Liver (tissue), 3 donors: ENCODE results near the gene ETV6.

Source experiments
- GABPA ChIP-seq, 2 donors: IDR thresholded peaks in 1 of 2; conservative IDR thresholded peaks in 1 of 2; 2 replicates each; pipeline ENCODE4 v1.6.1; 2016; ENCODE audit warnings: antibody characterized with exemption in 2 of 2, mild to moderate bottlenecking in 1 of 2, moderate library complexity in 1 of 2
- JUND ChIP-seq, 2 donors: IDR thresholded peaks; 2 replicates each; pipeline ENCODE4 v1.6.1; 2016; ENCODE audit warnings: antibody characterized with exemption in 2 of 2
- MAX ChIP-seq: IDR thresholded peaks from 2 replicates; pipeline ENCODE4 v1.6.1; 2016; ENCODE audit warnings: antibody characterized with exemption
- RAD21 ChIP-seq, 2 donors: IDR thresholded peaks; 2 replicates each; pipeline ENCODE4 v1.6.1; 2016; ENCODE audit warnings: antibody characterized with exemption in 2 of 2, mild to moderate bottlenecking in 2 of 2
- TAF1 ChIP-seq: conservative IDR thresholded peaks from 2 replicates; pipeline ENCODE4 v1.6.1; 2016; ENCODE audit warnings: antibody characterized with exemption, mild to moderate bottlenecking
- YY1 ChIP-seq: IDR thresholded peaks from 2 replicates; pipeline ENCODE4 v1.6.1; 2016; ENCODE audit warnings: antibody characterized with exemption, mild to moderate bottlenecking
- TF ChIP-seq, protein P1 (sequence below): fragments of 150-350 bp; IDR thresholded peaks from 2 replicates; pipeline ENCODE4 v1.5.1; 2017; ENCODE audit warnings: improper control_type of control experiment, low read depth, low read length; ENCODE audit not compliant: missing input control
- TF ChIP-seq, protein P2 (sequence below): IDR thresholded peaks from 2 replicates; pipeline ENCODE4 v1.6.1; 2016; ENCODE audit warnings: antibody characterized with exemption
- TF ChIP-seq, protein P3 (sequence below): IDR thresholded peaks from 2 replicates; pipeline ENCODE4 v1.6.1; 2016; ENCODE audit warnings: antibody characterized with exemption, mild to moderate bottlenecking
- donor health status: healthy.
- donor health status: healthy.

- TF ChIP-seq, protein P1, sequence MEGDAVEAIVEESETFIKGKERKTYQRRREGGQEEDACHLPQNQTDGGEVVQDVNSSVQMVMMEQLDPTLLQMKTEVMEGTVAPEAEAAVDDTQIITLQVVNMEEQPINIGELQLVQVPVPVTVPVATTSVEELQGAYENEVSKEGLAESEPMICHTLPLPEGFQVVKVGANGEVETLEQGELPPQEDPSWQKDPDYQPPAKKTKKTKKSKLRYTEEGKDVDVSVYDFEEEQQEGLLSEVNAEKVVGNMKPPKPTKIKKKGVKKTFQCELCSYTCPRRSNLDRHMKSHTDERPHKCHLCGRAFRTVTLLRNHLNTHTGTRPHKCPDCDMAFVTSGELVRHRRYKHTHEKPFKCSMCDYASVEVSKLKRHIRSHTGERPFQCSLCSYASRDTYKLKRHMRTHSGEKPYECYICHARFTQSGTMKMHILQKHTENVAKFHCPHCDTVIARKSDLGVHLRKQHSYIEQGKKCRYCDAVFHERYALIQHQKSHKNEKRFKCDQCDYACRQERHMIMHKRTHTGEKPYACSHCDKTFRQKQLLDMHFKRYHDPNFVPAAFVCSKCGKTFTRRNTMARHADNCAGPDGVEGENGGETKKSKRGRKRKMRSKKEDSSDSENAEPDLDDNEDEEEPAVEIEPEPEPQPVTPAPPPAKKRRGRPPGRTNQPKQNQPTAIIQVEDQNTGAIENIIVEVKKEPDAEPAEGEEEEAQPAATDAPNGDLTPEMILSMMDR, result no peak
- TF ChIP-seq GABPA (IDR thresholded peaks at IDR 0.05 in 1 of 2, conservative IDR thresholded peaks at IDR 0.05 in 1 of 2) (no peak), YY1 (no peak), RAD21 (IDR thresholded peaks at IDR 0.05) (no peak), MAX (no peak), JUND (IDR thresholded peaks at IDR 0.05) (no peak), TAF1 (no peak)
- TF ChIP-seq, protein P2, sequence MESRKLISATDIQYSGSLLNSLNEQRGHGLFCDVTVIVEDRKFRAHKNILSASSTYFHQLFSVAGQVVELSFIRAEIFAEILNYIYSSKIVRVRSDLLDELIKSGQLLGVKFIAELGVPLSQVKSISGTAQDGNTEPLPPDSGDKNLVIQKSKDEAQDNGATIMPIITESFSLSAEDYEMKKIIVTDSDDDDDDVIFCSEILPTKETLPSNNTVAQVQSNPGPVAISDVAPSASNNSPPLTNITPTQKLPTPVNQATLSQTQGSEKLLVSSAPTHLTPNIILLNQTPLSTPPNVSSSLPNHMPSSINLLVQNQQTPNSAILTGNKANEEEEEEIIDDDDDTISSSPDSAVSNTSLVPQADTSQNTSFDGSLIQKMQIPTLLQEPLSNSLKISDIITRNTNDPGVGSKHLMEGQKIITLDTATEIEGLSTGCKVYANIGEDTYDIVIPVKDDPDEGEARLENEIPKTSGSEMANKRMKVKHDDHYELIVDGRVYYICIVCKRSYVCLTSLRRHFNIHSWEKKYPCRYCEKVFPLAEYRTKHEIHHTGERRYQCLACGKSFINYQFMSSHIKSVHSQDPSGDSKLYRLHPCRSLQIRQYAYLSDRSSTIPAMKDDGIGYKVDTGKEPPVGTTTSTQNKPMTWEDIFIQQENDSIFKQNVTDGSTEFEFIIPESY, result no peak
- TF ChIP-seq, protein P3, sequence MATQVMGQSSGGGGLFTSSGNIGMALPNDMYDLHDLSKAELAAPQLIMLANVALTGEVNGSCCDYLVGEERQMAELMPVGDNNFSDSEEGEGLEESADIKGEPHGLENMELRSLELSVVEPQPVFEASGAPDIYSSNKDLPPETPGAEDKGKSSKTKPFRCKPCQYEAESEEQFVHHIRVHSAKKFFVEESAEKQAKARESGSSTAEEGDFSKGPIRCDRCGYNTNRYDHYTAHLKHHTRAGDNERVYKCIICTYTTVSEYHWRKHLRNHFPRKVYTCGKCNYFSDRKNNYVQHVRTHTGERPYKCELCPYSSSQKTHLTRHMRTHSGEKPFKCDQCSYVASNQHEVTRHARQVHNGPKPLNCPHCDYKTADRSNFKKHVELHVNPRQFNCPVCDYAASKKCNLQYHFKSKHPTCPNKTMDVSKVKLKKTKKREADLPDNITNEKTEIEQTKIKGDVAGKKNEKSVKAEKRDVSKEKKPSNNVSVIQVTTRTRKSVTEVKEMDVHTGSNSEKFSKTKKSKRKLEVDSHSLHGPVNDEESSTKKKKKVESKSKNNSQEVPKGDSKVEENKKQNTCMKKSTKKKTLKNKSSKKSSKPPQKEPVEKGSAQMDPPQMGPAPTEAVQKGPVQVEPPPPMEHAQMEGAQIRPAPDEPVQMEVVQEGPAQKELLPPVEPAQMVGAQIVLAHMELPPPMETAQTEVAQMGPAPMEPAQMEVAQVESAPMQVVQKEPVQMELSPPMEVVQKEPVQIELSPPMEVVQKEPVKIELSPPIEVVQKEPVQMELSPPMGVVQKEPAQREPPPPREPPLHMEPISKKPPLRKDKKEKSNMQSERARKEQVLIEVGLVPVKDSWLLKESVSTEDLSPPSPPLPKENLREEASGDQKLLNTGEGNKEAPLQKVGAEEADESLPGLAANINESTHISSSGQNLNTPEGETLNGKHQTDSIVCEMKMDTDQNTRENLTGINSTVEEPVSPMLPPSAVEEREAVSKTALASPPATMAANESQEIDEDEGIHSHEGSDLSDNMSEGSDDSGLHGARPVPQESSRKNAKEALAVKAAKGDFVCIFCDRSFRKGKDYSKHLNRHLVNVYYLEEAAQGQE, result no peak
These were observed 268.0 kb downstream of the ETV6 start for GRCh38 chr12:11917501-11917900.
